ENCODE data around the gene SLC18B1. TPM values are rescaled to one million over a fixed set of nuclear protein-coding genes. Genes with fewer than 3 reads are reported as not detected.
A peak's percentile ranks its signal among the peaks of the same experiment; 100 is the strongest.
"Not testable (repeated sequence)": the region's sequence is repeated elsewhere in the genome, so short reads cannot be mapped to it uniquely, and the experiment has no call there.

SLC18B1 gene
- total RNA-seq, 2 donors from 2014 or later: 3.9 to 4.1 TPM

DNA sequence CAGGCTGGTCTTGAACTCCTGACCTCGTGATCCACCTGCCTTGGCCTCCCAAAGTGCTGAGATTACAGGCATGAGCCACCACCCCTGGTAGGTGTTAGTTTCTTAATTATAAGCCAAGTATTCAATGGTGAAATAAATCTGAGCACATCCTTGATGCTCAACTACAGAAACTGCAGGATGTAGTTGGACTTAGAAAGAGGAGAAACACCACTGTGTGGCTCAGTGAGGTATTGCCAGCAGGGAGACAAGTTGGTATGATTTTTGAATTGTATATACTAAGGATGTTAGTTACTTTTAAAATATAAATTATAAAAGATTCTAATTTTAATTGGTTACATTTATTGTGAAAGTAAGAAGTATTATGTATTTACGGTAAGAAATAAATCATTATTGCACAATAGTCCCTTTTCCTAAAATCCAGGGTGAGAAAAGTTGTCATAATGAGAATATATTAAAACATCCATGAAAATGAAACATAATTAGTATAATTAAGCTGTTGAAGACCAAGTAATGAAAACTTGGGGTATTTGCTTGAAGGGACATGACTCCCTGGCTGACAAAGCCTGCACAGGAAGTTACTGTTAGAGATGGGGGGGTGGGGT lies 17.6 kb downstream of the SLC18B1 start:
- Mint-ChIP-seq H3K4me1 (peaks cover 5% of the 10 kb centered on the region), H3K4me3 (no peak overlapping the region), H3K36me3 (ENCODE audit: low read depth) (peaks cover 71% of the 10 kb centered on the region), H3K27ac (no peak overlapping the region), H3K27me3 (no peaks in the 10 kb centered on the region), H3K9me3 (no peaks in the 10 kb centered on the region)
- ATAC-seq (replicated peaks): no peak

DNA sequence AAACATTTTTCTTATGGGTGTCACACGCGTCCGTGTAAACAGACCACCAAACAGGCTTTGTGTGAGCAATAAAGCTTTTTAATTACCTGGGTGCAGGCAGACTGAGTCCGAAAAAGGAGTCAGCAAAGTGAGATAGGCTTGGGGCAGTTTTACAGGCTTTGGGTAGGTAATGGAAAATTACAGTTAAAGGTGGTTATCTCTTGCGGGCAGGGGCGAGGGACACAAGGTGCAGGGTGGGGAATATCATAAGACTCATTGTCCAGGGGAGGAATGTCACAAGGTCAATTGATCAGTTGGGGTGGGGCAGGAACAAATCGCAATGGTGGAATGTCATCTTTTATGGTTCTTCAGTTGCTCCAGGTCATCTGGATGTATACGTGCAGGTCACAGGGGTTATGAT lies 20.6 kb downstream of the SLC18B1 start:
- H3K27me3 Mint-ChIP-seq; H3K27ac Mint-ChIP-seq; ATAC-seq (replicated peaks); H3K4me1 Mint-ChIP-seq; H3K9me3 Mint-ChIP-seq; H3K4me3 Mint-ChIP-seq: not testable (repeated sequence)
- H3K36me3 Mint-ChIP-seq (ENCODE audit: low read depth): peaks cover 74% of the 10 kb centered on the region

DNA sequence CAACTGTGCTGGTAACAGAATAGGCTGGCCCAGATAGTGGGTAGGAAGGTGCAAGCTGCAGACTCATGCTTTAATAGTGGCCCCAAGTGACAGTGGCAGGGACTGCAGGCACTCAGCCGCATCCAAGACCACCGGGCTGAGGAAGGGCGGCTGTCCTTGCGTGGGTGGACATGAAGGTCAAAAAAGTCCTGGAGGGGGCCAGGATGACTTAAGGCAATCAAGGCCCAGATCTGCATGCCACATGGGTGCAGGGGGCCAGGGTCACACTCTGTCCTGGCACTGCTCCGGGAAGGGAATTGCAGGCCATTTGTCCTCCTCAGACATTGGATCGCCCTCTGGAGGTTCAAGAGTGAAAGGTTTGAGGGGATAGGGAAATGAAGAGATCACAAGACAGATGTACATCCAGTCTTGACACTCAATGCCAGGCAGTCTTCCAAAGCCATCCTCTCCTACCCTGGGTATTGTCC lies 30.4 kb downstream of the SLC18B1 start:
- no peak for ATAC-seq (replicated peaks)
- Mint-ChIP-seq H3K36me3 (ENCODE audit: low read depth) (peaks cover 47% of the 10 kb centered on the region), H3K27ac (no peak overlapping the region), H3K27me3 (no peaks in the 10 kb centered on the region), H3K4me3 (no peak overlapping the region), H3K4me1 (peaks cover 10% of the 10 kb centered on the region), H3K9me3 (no peaks in the 10 kb centered on the region)

DNA sequence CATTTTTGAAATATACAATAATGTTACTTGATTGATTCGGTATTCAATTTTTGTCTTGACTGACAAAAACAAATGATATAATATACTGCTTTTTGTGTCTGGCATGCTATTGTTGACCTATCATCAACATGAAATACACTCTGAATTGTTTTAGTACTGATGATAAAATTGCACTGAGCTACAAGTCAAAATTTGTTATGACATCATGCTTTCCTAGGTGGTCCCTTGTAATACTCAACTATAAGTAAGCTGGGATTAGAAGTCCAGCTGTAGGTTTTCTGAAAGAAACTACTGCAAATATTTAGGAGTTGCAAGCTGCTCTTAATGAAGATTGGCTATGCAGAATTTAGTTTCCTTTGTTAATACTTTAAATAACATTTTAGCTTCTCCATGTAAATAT lies 32.9 kb downstream of the SLC18B1 start:
- Mint-ChIP-seq H3K4me1 (peaks cover 10% of the 10 kb centered on the region), H3K27ac (no peak overlapping the region), H3K9me3 (no peaks in the 10 kb centered on the region), H3K4me3 (no peak overlapping the region), H3K36me3 (ENCODE audit: low read depth) (peaks cover 23% of the 10 kb centered on the region), H3K27me3 (no peaks in the 10 kb centered on the region)
- no peak for ATAC-seq (replicated peaks)

DNA sequence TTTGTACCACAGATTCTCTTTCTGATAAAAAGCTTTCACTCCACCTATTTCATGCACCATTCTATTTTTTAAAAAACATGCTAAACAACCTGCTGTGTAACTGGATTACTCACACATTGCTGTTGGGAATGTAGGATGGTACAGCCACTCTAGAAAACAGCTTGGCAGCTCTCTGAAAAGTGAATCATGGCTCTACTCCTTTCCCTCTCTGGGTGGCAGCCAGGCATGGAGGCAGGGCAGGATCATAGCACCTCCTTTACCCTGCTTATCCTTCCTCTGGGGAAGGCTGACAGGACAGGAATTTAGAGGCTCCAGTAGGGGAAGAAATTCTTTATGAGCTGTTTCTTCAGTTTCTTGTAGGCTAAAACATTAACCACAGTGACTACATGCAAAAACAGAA lies 34.1 kb downstream of the SLC18B1 start:
- no peaks in the 10 kb centered on the region for H3K27me3 Mint-ChIP-seq
- peaks cover 10% of the 10 kb centered on the region for H3K4me1 Mint-ChIP-seq
- peak overlapping the region; percentile 8 for H3K27ac Mint-ChIP-seq
- peak overlapping the region; percentile 62 for H3K4me3 Mint-ChIP-seq
- peaks cover 11% of the 10 kb centered on the region for H3K36me3 Mint-ChIP-seq (ENCODE audit: low read depth)
- H3K9me3 Mint-ChIP-seq: no peaks in the 10 kb centered on the region
- ATAC-seq (replicated peaks): peak; percentile 58

DNA sequence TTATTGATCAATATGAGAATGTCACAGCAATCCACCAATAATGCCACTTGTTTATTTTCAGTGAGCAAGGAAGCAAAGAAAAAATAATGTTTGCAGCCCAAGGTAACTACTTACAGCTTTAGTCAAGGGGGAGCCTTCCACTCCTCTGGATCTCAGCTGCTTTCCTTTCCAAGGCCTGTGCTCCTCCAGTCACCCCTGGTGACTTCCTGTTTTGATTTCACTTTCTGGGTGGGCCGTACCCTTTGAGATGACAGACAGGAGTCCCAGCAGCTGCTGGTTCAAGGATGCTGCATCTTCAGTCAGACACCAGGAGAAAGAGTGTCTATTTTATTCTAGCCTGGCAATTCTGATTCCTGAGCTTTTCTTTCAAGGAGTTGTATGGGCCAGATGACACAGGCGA lies 35.2 kb downstream of the SLC18B1 start:
- H3K27me3 Mint-ChIP-seq: no peaks in the 10 kb centered on the region
- peak; percentile 90 for ATAC-seq (replicated peaks)
- H3K4me1 Mint-ChIP-seq: peaks cover 10% of the 10 kb centered on the region
- H3K9me3 Mint-ChIP-seq: no peaks in the 10 kb centered on the region
- no peak overlapping the region for H3K27ac Mint-ChIP-seq
- H3K4me3 Mint-ChIP-seq: peak overlapping the region; percentile 62
- H3K36me3 Mint-ChIP-seq (ENCODE audit: low read depth): peaks cover under 1% of the 10 kb centered on the region

DNA sequence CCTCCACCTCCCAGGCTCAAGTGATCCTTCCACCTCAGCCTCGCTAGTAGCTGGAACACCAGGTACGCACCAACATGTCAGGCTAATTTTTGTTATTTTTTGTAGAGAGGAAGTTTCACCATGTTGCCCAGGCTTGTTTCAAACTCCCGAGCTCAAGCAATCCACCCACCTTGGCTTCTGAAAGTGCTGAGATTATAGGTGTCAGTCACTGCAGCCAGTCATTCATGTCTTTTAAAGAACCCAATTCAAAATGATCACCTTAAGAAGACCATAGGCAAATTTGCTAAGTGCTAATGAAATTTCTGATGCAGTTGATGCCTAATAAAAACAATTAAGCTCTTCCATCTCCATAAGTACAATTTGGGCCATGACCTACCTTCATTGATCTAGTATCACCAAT lies 38.2 kb downstream of the SLC18B1 start:
- no peaks in the 10 kb centered on the region for H3K36me3 Mint-ChIP-seq (ENCODE audit: low read depth)
- H3K4me3 Mint-ChIP-seq: no peak overlapping the region
- no peaks in the 10 kb centered on the region for H3K27me3 Mint-ChIP-seq
- no peak for ATAC-seq (replicated peaks)
- no peak overlapping the region for H3K27ac Mint-ChIP-seq
- no peaks in the 10 kb centered on the region for H3K9me3 Mint-ChIP-seq
- H3K4me1 Mint-ChIP-seq: peaks cover 10% of the 10 kb centered on the region

DNA sequence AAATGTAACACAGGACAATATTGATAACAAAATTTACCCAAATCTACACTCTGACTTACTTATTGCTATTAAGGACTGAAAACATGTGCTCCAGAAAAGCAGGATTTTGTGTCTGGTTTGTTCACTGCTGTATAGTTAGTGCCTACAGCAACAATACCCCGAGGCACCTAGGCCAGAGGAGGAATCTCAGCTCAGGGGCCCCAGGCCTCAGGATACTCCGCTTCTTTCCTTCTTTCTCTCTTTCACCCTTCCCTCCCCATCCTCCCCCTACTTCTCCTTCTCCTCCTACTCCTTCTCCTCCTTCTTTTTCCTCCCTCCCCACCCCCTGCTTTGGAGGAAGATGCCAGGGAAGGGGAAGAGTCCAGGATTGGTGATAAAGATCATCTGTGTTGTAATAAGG lies 39.7 kb downstream of the SLC18B1 start:
- Mint-ChIP-seq H3K27ac (no peak overlapping the region), H3K36me3 (ENCODE audit: low read depth) (no peaks in the 10 kb centered on the region), H3K9me3 (no peaks in the 10 kb centered on the region), H3K4me3 (no peak overlapping the region), H3K27me3 (no peaks in the 10 kb centered on the region), H3K4me1 (peaks cover 4% of the 10 kb centered on the region)
- ATAC-seq (replicated peaks): no peak

DNA sequence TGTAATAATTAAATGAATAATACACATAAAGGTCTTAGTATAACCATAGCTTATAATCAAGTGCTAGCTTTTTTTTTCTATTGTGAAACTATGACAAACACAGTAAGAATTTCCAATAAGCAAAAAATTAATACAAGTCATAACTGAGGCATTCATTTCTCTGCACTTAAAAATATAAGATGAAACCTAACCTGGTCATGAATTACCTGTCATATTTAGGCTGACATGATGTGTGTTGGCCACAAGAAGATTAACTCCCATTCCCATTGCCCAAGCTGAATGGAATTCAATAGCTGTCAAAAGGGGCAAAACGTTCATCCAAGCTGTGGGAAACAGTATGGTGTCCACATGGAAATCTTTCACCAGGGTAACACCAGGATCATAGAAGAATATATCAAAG lies 46.2 kb downstream of the SLC18B1 start:
- H3K9me3 Mint-ChIP-seq: no peaks in the 10 kb centered on the region
- no peaks in the 10 kb centered on the region for H3K36me3 Mint-ChIP-seq (ENCODE audit: low read depth)
- no peak for ATAC-seq (replicated peaks)
- H3K27me3 Mint-ChIP-seq: no peaks in the 10 kb centered on the region
- no peak overlapping the region for H3K4me3 Mint-ChIP-seq
- no peak overlapping the region for H3K27ac Mint-ChIP-seq
- H3K4me1 Mint-ChIP-seq: peaks cover 10% of the 10 kb centered on the region

DNA sequence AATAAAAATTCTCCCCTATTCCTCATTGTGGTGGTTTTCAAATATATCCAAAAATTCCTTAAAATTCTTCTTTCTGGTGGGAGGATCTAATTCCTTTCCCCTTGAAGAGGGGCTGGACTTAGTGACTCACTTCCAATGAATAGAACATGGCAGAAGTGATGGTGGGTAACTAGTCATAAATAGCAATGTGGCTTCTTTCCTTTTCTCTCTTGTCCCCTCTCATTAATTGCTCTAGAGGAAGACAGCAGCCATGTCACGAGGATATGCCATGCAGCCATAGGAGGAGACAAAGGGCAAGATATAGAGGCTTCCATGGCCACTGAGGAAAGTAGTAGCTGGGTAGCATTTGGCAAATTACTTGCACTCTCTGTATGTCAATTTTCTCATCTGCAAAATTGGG lies 46.6 kb downstream of the SLC18B1 start:
- peaks cover 10% of the 10 kb centered on the region for H3K4me1 Mint-ChIP-seq
- ATAC-seq (replicated peaks): no peak
- H3K27ac Mint-ChIP-seq: peak overlapping the region; percentile 12
- H3K27me3 Mint-ChIP-seq: no peaks in the 10 kb centered on the region
- no peaks in the 10 kb centered on the region for H3K36me3 Mint-ChIP-seq (ENCODE audit: low read depth)
- no peaks in the 10 kb centered on the region for H3K9me3 Mint-ChIP-seq
- H3K4me3 Mint-ChIP-seq: no peak overlapping the region

DNA sequence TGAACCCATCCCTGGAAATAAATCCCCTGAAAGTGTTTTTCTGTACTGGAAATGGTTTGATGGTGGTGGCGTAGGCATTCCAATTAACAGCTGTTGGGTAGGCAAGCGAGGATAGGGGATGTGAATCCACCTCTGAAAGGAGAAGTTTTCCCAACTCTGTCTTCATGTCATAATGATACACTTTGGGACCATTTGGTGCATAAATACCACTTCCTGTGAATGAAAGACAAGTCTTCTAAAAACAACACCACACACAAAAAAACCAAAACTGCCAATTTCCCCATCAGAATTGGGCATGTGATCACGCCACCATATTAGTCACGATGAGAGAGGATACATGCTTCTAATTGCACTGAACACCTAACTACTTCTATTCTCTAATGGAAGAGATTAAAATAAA lies 47.1 kb downstream of the SLC18B1 start:
- no peaks in the 10 kb centered on the region for H3K9me3 Mint-ChIP-seq
- no peaks in the 10 kb centered on the region for H3K36me3 Mint-ChIP-seq (ENCODE audit: low read depth)
- ATAC-seq (replicated peaks): peak; percentile 44
- peak overlapping the region; percentile 48 for H3K4me3 Mint-ChIP-seq
- no peaks in the 10 kb centered on the region for H3K27me3 Mint-ChIP-seq
- H3K27ac Mint-ChIP-seq: peak overlapping the region; percentile 12
- H3K4me1 Mint-ChIP-seq: peaks cover 10% of the 10 kb centered on the region

DNA sequence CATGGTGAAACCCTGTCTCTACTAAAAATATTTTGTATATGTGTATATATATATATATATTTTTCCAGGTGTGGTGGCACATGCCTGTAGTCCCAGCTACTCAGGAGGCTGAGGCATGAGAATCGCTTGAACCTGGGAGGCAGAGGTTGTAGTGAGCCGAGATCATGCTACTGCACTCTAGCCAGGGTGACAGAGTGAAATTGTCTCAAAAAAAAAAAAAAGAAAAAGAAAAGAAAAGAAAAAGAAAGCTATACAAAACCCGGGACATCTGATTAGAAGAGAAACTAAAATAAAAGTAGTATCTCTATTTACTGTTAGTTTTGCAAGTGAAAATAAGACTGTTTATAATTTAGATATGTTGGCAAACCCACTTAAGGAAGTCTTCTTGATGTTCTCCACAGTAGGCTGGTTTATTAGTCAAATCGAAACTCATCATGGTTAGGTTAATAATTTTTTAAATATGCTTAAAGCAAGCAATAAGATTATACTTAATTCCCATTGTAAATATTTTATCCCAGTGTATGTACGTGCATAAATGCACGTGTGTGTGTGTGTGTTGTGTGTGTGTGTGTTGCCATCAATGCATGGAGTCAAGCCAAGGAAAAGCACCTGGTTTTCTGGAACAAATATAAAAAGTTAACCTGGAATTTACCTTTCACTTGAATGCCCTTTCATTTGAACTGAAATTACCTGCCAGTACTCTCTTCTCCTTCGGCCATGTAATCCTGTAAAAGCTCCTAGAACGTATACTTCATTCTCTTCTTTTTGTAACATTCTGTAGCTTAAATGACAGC lies 47.8 kb downstream of the SLC18B1 start:
- Mint-ChIP-seq H3K27ac (peak overlapping the region; percentile 12), H3K4me3 (peak overlapping the region; percentile 48), H3K4me1 (peaks cover 10% of the 10 kb centered on the region), H3K36me3 (ENCODE audit: low read depth) (no peaks in the 10 kb centered on the region), H3K9me3 (no peaks in the 10 kb centered on the region), H3K27me3 (no peaks in the 10 kb centered on the region)
- no peak for ATAC-seq (replicated peaks)

DNA sequence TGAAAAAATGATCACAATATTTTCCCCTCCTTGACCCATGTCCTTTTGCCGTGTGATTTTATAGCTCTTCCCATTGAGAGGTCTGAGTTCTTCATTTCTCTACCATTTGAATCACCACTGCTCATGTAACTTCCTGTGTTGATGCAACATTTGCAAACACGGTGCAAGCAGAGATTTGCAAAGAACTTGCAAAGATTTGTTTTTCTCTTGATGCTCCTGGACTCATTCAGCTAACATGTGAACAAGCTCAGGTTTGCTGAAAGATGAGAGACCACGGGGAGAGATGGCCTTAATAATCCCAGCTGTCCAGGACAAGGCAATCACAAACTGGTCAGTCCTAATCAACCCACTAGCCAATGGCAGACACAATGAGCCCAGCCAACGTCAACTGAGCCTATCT lies 49.3 kb downstream of the SLC18B1 start:
- Mint-ChIP-seq H3K4me3 (no peak overlapping the region), H3K27me3 (no peaks in the 10 kb centered on the region), H3K27ac (no peak overlapping the region), H3K36me3 (ENCODE audit: low read depth) (no peaks in the 10 kb centered on the region), H3K4me1 (peaks cover 10% of the 10 kb centered on the region), H3K9me3 (peaks cover 5% of the 10 kb centered on the region)
- ATAC-seq (replicated peaks): no peak

DNA sequence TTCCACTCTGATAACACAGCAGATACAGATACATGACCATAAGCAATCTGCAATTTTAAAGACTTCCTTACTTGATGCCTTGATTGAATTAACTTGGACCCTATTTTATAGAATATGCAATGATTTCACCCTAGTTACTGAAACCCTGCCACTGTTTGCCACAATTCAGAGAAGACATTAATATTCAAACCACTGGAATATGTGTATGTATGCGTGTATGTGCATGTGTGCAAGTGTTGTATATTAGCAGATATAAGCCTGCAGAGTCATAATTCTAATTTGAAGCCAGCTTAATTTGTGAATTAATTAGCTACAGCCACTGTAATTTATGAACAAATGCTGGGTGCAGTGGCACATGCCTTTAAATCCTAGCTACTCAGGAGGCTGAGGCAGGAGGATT lies 50.0 kb downstream of the SLC18B1 start:
- ATAC-seq (replicated peaks): no peak
- no peaks in the 10 kb centered on the region for H3K36me3 Mint-ChIP-seq (ENCODE audit: low read depth)
- H3K9me3 Mint-ChIP-seq: peaks cover 5% of the 10 kb centered on the region
- H3K4me1 Mint-ChIP-seq: peaks cover 10% of the 10 kb centered on the region
- H3K27me3 Mint-ChIP-seq: no peaks in the 10 kb centered on the region
- H3K4me3 Mint-ChIP-seq: no peak overlapping the region
- H3K27ac Mint-ChIP-seq: no peak overlapping the region

DNA sequence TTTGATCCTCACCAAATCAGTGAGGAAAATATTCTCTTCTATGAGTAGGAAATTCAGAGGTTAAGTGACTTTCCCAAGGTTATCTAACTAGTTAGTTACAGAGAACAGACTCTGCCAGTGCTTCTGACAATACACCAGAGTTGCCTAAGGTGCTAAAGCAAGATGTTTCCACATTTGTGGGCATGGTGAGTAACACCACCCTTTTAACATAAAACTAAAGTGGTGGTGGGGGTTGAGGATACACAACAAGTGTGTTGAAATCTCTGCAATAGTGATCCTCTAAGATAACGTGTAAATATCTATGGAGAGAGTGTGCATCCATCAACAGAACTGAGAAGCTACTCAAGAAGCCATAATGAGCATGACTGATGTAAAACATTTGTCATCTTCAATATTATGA lies 52.4 kb downstream of the SLC18B1 start:
- Mint-ChIP-seq H3K9me3 (peaks cover 5% of the 10 kb centered on the region), H3K4me1 (peaks cover 5% of the 10 kb centered on the region), H3K27ac (no peak overlapping the region), H3K27me3 (no peaks in the 10 kb centered on the region), H3K36me3 (ENCODE audit: low read depth) (no peaks in the 10 kb centered on the region), H3K4me3 (no peak overlapping the region)
- ATAC-seq (replicated peaks): no peak

All from activated T-helper 17 cell treated with anti-CD3 and anti-CD28 coated beads, Interleukin-2, amount 50 U/mL, for 72 hours (primary cell).